SK-N-SH treated with all-trans-retinoic acid at 6 μM for 48 hours (cell line): Measurements from ENCODE around the gene AGBL5.

Source experiments
- ATAC-seq: fragments of 200-7000 bp; cut with Tn5 transposase; 3 replicates; pipeline ENCODE4 v1.9.1; 2020; ENCODE audit warnings: mild to moderate bottlenecking, moderate library complexity
- ARNTL ChIP-seq: fragments of 450-650 bp; formaldehyde crosslinking; IDR thresholded peaks from 2 replicates; pipeline ENCODE4 v1.5.0; 2020; ENCODE audit warnings: low read depth, mild to moderate bottlenecking, moderate library complexity, borderline replicate concordance
- BACH2 ChIP-seq: fragments of 250-450 bp; sonication (Bioruptor Pico); IDR thresholded peaks from 2 replicates; pipeline ENCODE4 v1.9.0; 2021; ENCODE audit warnings: mild to moderate bottlenecking, borderline replicate concordance
- CREB5 ChIP-seq: fragments of 250-450 bp; sonication (Bioruptor Pico); IDR thresholded peaks from 2 replicates; pipeline ENCODE4 v1.5.1; 2020; ENCODE audit warnings: low read depth, mild to moderate bottlenecking, moderate library complexity
- ESRRG ChIP-seq: fragments of 250-450 bp; sonication (Bioruptor Pico); IDR thresholded peaks from 2 replicates; pipeline ENCODE4 v1.6.1; 2021; ENCODE audit warnings: mild to moderate bottlenecking
- GLIS3 ChIP-seq: fragments of 250-450 bp; sonication (Bioruptor Pico); IDR thresholded peaks from 2 replicates; pipeline ENCODE4 v1.5.0; 2020; ENCODE audit warnings: mild to moderate bottlenecking, moderate library complexity
- ISL1 ChIP-seq: fragments of 250-450 bp; sonication (Bioruptor Pico); IDR thresholded peaks from 2 replicates; pipeline ENCODE4 v2.1.2; 2022; ENCODE audit warnings: mild to moderate bottlenecking, moderate library complexity
- PATZ1 ChIP-seq: fragments of 250-450 bp; sonication (Bioruptor Pico); IDR thresholded peaks from 2 replicates; pipeline ENCODE4 v1.8.0; 2020; ENCODE audit warnings: mild to moderate bottlenecking, moderate library complexity, borderline replicate concordance
- PPARA ChIP-seq: fragments of 250-450 bp; sonication (Bioruptor Pico); IDR thresholded peaks from 2 replicates; pipeline ENCODE4 v1.5.0; 2020; ENCODE audit warnings: mild to moderate bottlenecking, borderline replicate concordance
- RARB ChIP-seq: fragments of 250-450 bp; sonication (Bioruptor Pico); IDR thresholded peaks from 2 replicates; pipeline ENCODE4 v1.8.0; 2021; ENCODE audit warnings: mild to moderate bottlenecking, moderate library complexity
- SNAI2 ChIP-seq: fragments of 250-450 bp; sonication (Bioruptor Pico); IDR thresholded peaks from 2 replicates; pipeline ENCODE4 v1.5.0; 2020; ENCODE audit warnings: mild to moderate bottlenecking, moderate library complexity
- TCF4 ChIP-seq: fragments of 250-450 bp; sonication (Bioruptor Pico); IDR thresholded peaks from 2 replicates; pipeline ENCODE4 v1.8.0; 2021; ENCODE audit warnings: mild to moderate bottlenecking, moderate library complexity, borderline replicate concordance
- TOX ChIP-seq: fragments of 250-450 bp; sonication (Bioruptor Pico); IDR thresholded peaks from 2 replicates; pipeline ENCODE4 v1.8.0; 2021; ENCODE audit warnings: mild to moderate bottlenecking, moderate library complexity, borderline replicate concordance
- TSHZ2 ChIP-seq: fragments of 250-450 bp; sonication (Bioruptor Pico); IDR thresholded peaks from 2 replicates; pipeline ENCODE4 v1.5.0; 2020; ENCODE audit warnings: mild to moderate bottlenecking, moderate library complexity
- ZFP30 ChIP-seq: fragments of 450-650 bp; formaldehyde crosslinking; IDR thresholded peaks from 2 replicates; pipeline ENCODE4 v1.5.0; 2022; ENCODE audit warnings: mild to moderate bottlenecking, moderate library complexity
- ZNF565 ChIP-seq: fragments of 450-650 bp; formaldehyde crosslinking; conservative IDR thresholded peaks from 2 replicates; pipeline ENCODE4 v1.5.0; 2020; ENCODE audit warnings: low read depth, mild to moderate bottlenecking, moderate library complexity
- ZNF8 ChIP-seq: fragments of 450-650 bp; formaldehyde crosslinking; IDR thresholded peaks from 2 replicates; pipeline ENCODE4 v1.5.0; 2020; ENCODE audit warnings: mild to moderate bottlenecking, moderate library complexity
- TF ChIP-seq, protein P1 (sequence below): fragments of 250-450 bp; sonication (Bioruptor Pico); IDR thresholded peaks from 2 replicates; pipeline ENCODE4 v1.5.1; 2021; ENCODE audit warnings: mild to moderate bottlenecking, moderate library complexity
- TF ChIP-seq, protein P2 (sequence below): fragments of 250-450 bp; sonication (Bioruptor Pico); IDR thresholded peaks from 2 replicates; pipeline ENCODE4 v1.8.0; 2021; ENCODE audit warnings: low read depth, mild to moderate bottlenecking, moderate library complexity, borderline replicate concordance

The AGBL5 gene

DNA sequence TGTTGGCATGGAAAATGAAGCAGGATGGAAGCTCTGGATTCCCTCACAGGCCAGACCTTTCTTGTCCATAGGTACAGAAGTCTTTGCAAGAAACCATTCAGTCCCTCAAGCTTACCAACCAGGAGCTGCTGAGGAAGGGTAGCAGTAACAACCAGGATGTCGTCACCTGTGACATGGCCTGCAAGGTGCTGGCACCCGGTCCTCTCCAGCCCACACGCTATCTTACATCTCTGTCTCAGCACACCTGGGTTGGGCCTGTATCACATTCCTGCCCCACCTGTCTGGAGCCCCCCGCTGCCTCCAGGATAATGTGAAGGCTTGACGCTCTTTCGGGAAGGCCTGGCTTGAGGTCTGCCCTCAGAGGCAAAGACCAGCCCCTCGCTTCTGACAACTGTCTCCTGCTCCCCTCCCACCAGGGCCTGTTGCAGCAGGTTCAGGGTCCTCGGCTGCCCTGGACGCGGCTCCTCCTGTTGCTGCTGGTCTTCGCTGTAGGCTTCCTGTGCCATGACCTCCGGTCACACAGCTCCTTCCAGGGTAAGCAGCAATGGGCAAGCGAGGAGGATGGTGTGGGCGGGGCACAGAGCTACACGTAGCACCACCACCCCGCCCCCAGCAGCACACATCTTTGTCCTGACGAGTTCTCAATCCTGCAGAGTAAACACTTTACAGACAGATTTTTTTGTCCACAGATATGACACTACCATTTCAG is 12.7 kb upstream of the AGBL5 start:
- ATAC-seq: no peak
- no peak for TF ChIP-seq RARB (CRISPR knock-in tag)
- TF ChIP-seq, protein P1, sequence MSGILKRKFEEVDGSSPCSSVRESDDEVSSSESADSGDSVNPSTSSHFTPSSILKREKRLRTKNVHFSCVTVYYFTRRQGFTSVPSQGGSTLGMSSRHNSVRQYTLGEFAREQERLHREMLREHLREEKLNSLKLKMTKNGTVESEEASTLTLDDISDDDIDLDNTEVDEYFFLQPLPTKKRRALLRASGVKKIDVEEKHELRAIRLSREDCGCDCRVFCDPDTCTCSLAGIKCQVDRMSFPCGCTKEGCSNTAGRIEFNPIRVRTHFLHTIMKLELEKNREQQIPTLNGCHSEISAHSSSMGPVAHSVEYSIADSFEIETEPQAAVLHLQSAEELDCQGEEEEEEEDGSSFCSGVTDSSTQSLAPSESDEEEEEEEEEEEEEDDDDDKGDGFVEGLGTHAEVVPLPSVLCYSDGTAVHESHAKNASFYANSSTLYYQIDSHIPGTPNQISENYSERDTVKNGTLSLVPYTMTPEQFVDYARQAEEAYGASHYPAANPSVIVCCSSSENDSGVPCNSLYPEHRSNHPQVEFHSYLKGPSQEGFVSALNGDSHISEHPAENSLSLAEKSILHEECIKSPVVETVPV (CRISPR knock-in tag): no peak
- TF ChIP-seq ESRRG: no peak
- no peak for TF ChIP-seq SNAI2 (CRISPR knock-in tag)
- TF ChIP-seq, protein P2, sequence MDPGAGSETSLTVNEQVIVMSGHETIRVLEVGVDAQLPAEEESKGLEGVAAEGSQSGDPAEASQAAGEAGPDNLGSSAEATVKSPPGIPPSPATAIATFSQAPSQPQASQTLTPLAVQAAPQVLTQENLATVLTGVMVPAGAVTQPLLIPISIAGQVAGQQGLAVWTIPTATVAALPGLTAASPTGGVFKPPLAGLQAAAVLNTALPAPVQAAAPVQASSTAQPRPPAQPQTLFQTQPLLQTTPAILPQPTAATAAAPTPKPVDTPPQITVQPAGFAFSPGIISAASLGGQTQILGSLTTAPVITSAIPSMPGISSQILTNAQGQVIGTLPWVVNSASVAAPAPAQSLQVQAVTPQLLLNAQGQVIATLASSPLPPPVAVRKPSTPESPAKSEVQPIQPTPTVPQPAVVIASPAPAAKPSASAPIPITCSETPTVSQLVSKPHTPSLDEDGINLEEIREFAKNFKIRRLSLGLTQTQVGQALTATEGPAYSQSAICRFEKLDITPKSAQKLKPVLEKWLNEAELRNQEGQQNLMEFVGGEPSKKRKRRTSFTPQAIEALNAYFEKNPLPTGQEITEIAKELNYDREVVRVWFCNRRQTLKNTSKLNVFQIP: no peak
- no peak for TF ChIP-seq GLIS3 (CRISPR knock-in tag)
- no peak for TF ChIP-seq ZFP30
- TF ChIP-seq CREB5 (CRISPR knock-in tag): no peak
- no peak for TF ChIP-seq ARNTL (CRISPR knock-in tag)
- no peak for TF ChIP-seq ISL1 (CRISPR knock-in tag)
- no peak for TF ChIP-seq ZNF8 (CRISPR knock-in tag)
- TF ChIP-seq TCF4 (CRISPR knock-in tag): no peak
- no peak for TF ChIP-seq PATZ1
- no peak for TF ChIP-seq PPARA (CRISPR knock-in tag)
- TF ChIP-seq, all 23 proteins: peak for 0

- TF ChIP-seq ARNTL (CRISPR knock-in tag): no peak
- TF ChIP-seq, protein P1 (CRISPR knock-in tag): no peak
- no peak for ATAC-seq
These were observed 12.0 kb upstream of the AGBL5 start for GRCh38 chr2:27039426-27039825.

- TF ChIP-seq, protein P1 (CRISPR knock-in tag): no peak
- no peak for TF ChIP-seq ZNF565 (CRISPR knock-in tag)
- TF ChIP-seq TSHZ2: no peak
- no peak for TF ChIP-seq TCF4 (CRISPR knock-in tag)
- TF ChIP-seq, protein P2: no peak
- no peak for TF ChIP-seq TOX (CRISPR knock-in tag)
- no peak for TF ChIP-seq ESRRG
- TF ChIP-seq SNAI2 (CRISPR knock-in tag): no peak
- no peak for TF ChIP-seq RARB (CRISPR knock-in tag)
- TF ChIP-seq ZFP30: no peak
- no peak for TF ChIP-seq PATZ1
- no peak for TF ChIP-seq ARNTL (CRISPR knock-in tag)
- TF ChIP-seq BACH2 (CRISPR knock-in tag): no peak
- ATAC-seq: no peak
These were observed 11.6 kb upstream of the AGBL5 start for GRCh38 chr2:27039871-27040270.
